T-helper 1 cell (primary cell): ENCODE measurements around the gene VAV1.
"Not testable (repeated sequence)": the region's sequence is repeated elsewhere in the genome, so short reads cannot be mapped to it uniquely, and the experiment has no call there.

Experiments
- DNase-seq, 5 donors: peaks; one replicate each; pipeline ENCODE4 v3.0.0-alpha.2; 2012 to 2020

Gene VAV1

DNA sequence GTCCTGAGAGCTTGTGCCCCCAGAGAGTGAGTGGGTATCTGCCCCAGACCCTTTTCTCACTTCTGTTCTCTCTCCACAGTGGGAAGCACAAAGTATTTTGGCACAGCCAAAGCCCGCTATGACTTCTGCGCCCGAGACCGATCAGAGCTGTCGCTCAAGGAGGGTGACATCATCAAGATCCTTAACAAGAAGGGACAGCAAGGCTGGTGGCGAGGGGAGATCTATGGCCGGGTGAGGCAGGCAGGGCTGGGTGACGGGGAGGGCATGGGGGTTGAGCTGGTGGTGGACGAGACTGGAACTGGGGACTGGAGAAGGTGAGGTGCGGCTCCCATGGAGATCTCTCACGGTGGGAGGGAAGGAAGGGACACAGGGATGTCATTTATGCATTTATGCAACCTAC lies 81.4 kb downstream of the VAV1 start:
- no peak for DNase-seq

DNA sequence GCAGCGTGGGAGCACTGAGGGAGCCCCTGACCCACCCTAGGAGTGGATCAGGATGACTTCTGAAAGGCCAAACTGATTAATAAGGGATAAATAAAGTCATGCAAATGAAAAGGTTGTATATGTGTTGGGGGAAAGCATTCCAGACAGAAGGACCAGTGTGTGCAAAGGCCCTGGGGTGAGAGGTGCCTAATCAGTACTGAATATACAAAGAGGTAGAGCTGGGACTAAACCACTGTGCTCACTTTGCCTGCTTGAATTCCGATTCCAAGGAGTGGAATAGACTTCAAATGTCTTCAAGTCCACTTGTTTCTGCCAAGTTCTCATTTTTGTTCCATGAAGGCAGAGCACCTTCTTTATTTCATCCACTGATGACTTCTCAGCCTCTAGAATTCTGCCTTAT lies 82.2 kb downstream of the VAV1 start:
- no peak for DNase-seq

DNA sequence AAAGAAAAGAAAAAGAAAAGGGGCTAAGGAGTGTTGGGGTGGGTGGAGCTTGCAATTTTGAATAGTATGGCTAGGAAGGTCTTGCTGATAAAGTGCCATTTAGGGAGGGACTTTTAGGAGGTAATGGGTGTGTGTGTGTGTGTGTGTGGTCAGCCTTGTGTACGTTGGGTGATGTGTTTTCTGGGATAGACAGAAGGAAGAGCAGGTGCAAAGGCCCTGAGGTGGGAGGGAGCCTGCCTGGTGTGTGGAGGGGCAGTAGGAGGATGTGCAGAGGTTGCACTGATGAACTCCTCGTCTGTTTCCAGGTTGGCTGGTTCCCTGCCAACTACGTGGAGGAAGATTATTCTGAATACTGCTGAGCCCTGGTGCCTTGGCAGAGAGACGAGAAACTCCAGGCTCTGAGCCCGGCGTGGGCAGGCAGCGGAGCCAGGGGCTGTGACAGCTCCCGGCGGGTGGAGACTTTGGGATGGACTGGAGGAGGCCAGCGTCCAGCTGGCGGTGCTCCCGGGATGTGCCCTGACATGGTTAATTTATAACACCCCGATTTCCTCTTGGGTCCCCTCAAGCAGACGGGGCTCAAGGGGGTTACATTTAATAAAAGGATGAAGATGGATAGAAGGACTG lies 84.4 kb downstream of the VAV1 start:
- no peak for DNase-seq

DNA sequence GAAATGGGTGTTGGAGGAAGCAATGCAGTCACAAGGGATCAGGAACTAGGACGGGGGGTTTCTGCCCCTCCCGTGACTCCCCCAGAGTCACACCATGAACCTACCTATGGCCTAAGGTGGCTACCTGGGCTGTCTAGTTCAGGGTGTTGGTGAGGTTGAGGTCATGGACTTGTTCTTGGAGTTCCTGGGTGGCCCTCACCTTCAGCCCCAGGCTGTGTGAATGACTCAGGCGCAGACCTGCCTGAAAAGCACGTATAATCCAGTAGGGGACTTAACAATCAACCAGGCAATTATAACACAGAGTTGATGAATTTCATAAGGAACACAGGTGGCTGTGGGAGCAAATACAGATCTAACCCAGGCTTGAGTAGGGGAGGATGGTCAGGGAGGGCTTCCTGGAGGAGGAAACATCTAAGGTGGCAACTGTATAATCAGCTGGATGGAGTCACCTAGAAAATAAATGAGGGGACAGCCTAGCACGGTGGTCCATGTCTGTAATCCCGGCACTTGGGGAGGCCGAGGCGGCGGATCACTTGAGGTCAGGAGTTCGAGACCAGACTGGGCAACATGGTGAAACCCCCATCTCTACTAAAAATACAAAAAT lies 89.3 kb downstream of the VAV1 start:
- DNase-seq, result peak in 1 of 5 donors; percentile 8

DNA sequence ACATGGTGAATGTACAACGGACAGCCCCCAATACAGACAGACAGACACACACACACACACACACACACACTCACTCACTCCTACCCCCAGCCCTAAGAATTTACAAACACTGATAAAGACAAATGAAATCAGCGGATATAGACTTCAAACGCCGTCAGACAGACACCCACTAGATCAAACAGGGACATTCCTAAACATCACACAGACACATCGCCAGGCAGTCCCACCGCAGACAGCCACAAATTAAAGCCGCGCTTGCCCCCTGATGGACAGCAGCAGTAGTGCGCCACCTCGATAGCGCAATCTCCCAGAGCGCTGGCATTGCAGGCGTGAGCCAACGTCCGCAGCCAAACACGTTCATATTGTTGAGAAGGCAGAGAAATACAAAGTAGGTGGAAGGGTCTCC lies 90.2 kb downstream of the VAV1 start:
- peak; percentile 78 to 88 (median 87) for DNase-seq

DNA sequence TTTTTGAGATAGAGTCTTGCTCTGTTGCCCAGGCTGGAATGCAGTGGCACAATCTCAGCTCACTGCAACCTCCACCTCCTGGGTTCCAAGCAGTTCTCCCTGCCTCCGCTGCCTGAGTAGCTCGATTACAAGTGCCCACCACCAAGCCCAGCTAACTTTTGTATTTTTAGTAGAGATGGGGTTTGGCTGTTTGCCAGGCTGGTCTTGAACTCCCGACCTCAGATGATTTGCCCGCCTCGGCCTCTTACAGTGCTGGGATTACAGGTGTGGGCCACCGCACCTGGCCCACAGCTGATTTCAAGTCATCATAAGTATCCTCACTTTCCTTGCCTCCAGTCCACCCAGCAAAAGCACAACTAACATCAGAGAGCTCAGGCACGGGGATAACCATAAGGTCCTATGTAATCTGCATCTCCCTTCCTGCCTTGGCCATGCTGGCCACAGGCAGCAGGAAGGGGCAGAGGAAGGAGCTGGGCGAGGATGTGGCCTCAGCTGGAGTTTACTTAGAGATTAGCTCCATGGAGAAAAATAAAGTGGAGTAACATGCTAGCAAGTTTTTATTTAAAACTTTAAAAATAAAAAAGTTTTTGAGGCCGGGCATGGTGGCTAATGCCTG lies 91.9 kb downstream of the VAV1 start:
- no peak for DNase-seq

DNA sequence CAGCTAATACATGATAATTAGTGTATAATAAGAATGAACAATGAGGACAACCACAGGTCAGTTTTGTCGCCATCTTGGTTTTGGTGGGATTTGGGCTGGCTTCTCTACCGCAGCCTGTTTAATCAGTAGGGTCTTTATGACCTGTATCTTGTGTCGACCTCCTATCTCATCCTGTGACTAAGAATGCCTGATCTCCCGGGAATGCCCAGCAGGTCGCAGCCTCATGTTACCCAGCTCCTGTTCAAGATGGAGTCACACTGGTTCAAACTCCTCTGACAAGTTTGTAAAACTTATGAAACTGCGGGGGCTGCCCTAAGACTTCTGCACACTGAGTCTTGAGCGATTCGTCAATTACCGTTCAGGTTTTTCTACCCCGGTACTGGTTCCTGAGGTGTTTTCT lies 93.3 kb downstream of the VAV1 start:
- DNase-seq, result no peak

DNA sequence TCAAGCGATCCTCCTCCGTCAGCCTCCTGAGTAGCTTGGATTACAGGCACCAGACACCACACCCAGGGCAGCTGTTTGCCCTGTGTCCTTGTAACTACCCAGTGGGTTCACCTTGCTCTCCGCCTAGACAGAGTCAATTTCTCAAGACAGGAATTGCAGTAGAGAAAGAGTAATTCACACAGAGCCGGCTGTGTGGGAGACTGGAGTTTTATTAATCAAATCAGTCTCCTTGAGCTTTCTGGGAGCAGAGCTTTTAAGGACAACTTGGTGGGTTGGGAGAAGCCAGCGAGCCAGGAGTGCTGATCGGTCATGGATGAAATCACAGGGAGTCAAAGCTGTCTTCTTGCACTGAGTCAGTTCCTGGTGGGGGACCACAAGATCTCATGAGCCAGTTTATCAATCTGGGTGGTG lies 94.2 kb downstream of the VAV1 start:
- DNase-seq, result no peak

DNA sequence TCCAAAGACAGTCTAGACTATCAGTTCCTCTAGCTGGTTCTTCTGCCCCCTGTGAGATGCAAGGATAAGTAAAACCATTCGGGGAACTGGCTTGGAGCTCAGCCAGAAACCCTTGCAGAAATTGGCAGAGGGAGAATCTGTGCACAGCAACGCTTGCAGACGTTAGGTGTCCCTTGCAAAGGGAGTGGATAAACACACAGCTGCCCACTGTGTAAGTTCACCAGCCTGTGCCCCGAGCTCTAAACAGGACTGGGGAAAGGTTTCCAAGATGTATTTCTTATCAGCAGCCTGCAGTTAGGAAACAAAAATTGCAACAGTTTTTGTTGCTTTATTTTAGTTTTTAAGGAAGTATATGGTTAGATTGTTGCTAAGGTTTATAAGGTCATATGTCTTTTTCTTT lies 95.8 kb downstream of the VAV1 start:
- DNase-seq, result no peak

DNA sequence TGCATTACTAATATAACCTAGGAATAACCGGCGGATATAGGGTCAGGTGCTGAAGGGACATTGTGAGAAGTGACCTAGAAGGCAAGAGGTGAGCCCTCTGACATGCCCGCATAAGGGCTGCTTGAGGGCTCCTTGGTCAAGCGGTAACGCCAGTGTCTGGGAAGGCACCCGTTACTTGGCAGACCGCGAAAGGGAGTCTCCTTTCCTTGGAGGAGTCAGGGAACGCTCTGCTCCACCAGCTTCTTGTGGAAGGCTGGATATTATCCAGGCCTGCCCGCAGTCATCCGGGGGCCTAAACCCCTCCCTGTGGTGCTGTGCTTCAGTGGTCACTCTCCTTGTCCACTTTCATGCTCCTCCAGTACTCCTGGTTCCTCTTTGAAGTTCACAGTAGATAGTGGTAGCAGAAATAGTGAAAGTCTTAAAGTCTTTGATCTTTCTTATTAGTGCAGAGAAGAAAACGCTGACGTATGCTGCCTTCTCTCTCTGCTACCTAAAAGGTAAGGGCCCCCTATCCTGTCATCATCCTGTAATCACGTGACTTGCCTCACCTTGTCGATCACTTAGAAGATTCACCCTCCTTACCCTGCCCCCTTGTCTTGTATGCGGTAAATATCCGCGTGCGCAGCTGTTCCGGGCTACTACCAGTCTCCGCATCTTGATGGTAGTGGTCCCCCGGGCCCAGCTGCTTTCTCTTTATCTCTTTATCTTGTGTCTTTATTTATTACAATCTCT lies 96.8 kb downstream of the VAV1 start:
- not testable (repeated sequence) for DNase-seq

DNA sequence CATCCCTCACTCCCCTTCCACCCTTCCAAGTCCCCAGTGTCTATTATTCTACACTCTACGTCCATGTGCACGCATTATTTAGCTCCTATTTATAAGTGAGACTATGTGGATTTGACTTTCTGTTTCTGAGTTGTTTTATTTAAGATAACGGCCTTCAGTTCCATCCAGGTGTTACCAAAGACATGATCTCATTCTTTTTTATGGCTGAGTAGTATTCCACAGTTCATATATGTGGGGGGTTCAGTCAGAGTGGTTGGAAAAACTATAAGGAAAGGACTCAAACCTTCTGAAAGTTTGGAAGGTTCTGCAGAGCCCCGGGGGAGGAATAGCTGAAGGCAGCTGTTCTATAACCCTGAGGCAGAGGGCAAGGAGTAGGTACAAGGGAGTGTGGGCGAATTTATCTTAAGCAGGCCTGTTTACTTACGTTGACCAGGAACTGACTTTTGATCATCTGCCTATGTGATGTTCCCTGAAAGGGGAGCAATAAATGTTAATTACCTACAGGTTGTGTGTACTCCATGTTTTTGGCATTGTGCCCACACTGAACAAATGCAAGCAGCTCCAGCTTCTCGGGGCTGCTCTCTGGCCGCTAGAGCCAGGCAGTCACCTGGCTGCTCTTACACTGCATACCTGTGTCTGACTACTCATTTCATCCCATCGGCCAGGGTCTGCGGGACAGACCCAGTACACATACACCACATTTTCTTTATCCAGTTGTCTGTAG lies 101.4 kb downstream of the VAV1 start:
- DNase-seq, result no peak

DNA sequence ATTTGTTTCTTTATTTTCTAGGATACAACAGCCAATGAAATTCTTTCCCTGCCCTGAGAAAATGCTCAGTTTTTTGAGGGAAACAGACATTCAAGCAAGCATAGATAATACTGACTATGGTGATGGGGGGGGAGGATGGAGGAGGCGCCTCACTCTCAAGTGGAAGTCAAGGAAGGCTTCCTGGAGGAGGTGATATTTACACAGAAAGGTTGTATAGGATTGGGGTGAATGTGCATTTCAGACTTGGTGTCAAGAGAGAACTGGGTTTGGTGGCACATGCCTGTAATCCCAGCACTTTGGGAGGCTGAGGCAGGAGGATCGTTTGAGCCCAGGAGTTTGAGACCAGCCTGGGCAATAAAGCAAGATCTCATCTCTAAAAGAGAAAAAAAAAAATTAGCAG lies 102.7 kb downstream of the VAV1 start:
- no peak for DNase-seq

DNA sequence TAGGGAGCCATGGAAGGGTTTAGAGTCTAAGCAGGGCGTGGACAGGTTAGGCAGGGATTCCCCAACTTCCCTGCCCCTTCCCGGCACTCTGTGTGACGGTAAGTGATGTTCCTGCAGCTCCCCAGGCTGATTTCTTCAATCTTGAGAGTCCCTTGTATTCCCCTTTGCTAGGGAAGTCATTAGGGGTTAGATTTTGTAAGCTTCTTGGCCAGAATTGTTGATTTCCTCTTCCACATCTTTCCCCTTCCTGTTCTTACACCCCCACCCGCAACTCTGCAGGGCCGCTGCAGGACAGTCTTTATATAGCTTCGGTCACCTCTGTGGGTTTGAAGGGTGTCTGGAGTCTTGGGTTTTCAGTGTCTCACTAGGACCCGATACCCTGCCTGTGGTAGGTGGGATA lies 104.2 kb downstream of the VAV1 start:
- no peak for DNase-seq

DNA sequence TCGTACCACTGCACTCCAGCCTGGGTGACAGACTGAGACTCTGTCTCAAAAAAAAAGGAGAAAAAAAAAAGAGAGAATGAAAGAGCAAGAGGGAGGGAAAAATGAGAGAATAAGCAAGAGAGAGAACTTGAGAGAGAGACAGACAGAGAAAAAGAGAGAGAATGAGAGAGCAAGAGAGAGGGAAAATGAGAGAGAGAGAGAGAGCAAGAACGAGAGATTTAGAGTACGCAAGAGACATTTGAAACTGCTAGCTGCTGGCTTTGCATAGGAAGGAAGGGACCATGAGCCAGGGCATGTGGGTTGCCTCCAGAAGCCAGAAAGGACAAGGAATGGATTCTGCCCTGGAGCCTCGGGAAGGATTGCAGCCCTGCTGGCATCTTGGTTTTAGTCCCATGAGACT lies 105.3 kb downstream of the VAV1 start:
- DNase-seq, result no peak

DNA sequence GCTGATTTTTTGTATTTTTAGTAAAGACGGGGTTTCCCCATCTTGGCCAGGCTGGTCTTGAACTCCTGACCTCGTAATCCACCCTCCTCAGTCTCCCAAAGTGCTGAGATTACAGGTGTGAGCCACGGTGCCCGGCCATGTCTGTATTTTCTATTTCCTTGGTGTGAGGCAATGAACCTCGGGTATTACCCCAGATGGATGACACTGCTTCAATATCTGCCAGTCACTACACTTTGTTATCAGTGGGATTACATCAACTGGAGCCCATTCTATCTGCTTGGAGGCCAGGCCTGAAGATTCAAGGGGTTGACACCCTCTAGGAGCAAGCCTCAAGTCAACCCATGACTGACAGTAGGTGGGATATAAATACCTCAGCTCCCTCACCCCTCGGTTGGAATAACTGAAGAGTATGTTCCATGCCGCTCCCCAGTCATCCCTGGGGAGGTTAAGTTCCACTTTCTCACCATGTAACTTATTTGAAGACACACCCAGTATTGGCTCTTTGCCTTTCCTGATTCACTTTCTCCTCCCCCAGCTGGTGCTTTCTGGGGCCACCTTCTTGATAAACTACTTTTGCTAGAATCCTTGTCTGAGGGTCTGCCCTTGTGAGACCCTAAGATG lies 113.9 kb downstream of the VAV1 start:
- no peak for DNase-seq

DNA sequence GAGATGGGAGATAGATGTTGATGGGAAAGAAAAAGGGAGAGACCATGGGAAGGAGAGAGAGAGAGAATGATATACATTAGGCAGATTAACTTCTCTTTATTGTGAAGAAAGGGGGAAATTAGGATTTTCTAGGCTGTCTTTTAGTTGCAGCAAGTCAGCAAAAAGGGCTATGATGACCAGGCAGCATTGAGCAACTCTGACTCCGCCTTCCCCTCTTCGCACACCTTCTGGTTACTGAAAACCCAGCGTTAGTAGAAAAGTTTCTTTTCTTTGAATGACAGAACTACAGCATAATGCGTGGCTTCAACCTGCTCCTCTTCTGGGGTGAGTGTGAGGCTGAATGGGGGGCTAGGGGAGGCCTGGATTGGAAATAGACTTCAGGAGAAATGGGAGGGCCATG lies 114.8 kb downstream of the VAV1 start, which contains the start of gene ADGRE1:
TSS of gene ADGRE1 (plus strand) at position 264 of the 400 bp plus-strand sequence. CDS start at position 294, 30 bp downstream.
- peak in 1 of 5 donors; percentile 20 for DNase-seq

DNA sequence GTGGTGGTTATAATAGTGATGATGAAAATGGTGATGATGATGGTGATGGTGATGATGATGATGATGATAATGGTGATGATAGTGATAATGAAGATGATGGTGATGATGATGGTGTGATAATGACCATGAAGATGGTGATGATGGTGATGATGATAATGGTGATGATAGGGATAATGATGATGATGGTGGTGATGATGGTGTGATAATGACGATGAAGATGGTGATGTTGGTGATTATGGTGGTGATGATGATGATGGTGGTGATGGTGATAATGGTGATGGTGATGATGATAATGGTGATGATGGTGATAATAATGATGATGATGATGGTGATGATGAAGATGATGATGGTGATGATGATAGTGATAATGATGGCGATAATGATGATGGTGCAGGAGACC lies 116.5 kb downstream of the VAV1 start:
- DNase-seq, result no peak

DNA sequence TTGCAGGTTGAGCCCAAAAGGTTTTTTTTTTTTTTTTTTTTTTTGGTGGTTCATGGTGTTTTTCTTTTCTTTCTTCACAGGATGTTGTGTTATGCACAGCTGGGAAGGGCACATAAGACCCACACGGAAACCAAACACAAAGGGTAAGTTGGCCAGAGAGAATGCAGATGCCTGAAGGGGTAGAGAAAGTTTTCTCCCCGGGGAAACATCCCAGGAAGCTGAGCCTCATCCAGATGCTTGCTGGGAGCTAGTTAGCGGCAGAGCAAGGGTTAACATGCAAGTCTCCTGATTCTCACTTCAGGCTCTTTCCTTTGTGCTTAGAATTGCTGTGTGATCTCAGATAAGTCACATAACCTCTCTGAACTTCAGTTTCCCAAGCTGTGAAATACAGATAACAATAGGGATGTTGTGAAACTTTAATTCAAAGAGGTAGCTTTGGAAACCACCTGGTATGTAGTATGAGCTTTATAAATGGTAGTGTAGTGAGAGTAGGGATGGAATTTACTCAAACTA lies 117.9 kb downstream of the VAV1 start:
- DNase-seq, result peak in 1 of 5 donors; percentile 53

DNA sequence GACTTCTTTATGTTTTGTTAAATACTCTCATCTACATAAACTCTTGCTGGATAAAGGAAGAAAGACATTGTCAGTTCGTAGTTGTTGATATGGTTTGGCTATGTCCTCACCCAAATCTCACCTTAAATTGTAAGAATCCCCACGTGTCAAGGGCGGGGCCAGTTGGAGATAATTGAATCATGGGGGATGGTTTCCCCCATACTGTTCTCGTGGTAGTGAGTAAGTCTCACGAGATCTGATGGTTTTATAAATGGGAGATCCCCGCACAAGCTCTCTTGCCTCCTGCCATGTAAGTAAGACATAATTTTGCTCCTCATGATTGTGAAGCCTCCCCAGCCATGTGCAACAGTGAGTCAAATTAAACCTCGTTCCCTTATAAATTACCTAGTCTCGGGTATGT lies 118.4 kb downstream of the VAV1 start:
- DNase-seq, result peak in 2 of 5 donors; percentile 12 to 49

DNA sequence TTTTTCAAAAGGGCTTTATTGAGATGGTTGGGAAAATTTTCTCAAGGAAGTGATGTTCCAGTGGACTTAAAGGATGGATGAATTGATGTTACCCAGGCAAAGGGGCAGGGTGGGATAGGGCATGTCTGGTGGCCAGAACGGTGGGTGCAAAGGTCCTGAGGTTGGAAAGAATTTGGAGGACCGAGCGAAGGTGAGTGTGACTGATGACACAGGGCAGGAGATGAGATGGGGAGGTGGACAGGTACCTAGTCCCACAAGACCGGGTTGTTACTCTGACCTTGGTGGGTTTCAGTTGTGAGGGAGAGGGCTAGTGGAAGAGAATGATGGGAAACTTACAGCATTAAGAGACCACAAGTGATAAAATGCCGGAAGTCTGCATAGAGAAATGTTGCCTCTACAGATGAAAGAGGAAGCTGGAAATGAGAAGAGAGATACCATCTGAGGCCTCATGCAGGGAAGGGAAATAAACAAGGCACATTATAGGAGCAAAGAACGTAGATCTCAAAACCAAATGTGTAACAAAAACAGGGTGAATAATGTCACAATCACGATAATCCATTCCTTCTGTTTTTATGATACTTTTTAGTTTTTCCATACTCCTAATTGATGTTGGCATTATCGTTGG lies 119.4 kb downstream of the VAV1 start:
- peak in 1 of 5 donors; percentile 41 for DNase-seq

DNA sequence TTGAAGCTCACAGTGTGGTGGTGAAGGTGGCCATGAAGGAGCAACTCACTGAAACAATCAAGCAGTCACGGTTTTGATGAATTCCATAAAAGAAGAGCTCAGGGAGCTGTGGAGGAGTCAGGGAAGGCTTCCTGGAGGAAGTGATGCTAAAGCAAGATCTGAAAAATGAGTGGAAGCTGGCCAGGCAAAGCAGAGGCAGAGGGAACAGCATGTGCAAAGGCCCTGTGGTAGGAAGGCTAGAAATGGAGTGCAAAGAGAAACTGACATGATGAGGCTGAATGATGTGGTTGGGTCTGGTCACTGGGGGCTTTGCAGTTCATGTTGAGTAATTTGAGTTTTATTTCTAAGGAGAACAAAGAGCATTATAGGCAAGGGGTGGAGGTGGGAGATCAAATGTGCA lies 121.8 kb downstream of the VAV1 start:
- DNase-seq, result no peak

DNA sequence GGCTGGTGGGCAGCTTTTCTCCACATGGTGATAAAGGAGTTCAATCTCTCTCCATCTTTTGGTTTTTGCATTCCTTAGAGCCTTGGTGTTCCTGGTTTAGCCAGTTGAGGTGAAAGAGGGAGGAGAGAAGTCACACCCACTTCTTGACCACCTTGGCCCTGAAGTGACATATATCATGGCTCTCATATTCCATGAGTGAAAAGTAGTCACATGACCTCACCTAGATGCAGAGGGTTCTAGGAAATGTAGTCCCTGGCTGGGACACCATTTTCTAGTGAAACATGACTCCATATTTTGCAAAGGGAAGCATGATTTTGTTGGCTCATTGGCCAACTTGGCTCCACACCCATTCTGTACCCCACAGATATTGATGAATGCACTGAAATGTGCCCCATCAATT lies 130.9 kb downstream of the VAV1 start:
- DNase-seq, result no peak
